Suprapubic skin (tissue), 3 donors: ENCODE measurements around the gene MAML2.

Source experiments
- CTCF ChIP-seq, 2 donors: fragments of 200-600 bp in 1 of 2; fragments of 450-650 bp in 1 of 2; sonication (generic) in 1 of 2; IDR thresholded peaks; one replicate each; pipeline ENCODE4 v1.5.1; 2016 to 2019; ENCODE audit warnings: antibody characterized with exemption in 2 of 2, mild to moderate bottlenecking in 1 of 2, moderate library complexity in 1 of 2
- POLR2A ChIP-seq, 2 donors: fragments of 450-650 bp; IDR thresholded peaks; one replicate each; pipeline ENCODE4 v1.6.1; 2017; ENCODE audit warnings: antibody characterized with exemption in 2 of 2, mild to moderate bottlenecking in 2 of 2, moderate library complexity in 2 of 2

DNA sequence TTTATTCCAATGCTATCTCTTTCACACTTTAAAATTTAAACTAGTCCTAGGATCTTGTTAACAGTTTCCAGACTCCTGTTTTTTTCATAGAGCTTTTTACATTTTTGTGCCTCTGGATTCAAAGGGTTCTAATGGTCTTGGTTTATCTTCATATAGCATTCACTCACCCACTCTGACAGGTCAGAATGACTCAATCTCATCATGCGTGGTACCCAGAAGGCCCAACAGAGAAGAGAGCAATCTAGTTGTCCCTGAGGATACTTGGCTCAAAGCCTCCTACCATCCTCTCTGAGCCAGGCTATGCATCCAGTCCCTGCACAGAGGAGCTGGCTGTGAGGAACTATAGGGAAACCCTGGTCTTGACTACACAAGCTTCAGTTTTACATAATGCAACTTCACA, 27.5 kb downstream of the MAML2 start:
- TF ChIP-seq POLR2A (IDR thresholded peaks at IDR 0.05), result no peak
- TF ChIP-seq CTCF (IDR thresholded peaks at IDR 0.05), result no peak
